HG02970 (cell line): ENCODE results near the gene GPR156.
"Not testable (repeated sequence)": the region's sequence is repeated elsewhere in the genome, so short reads cannot be mapped to it uniquely, and the experiment has no call there.

Source experiments
- ATAC-seq: cut with Tn5 transposase; IDR thresholded peaks from one replicate; pipeline ENCODE4 v1.9.1; 2021; ENCODE audit warnings: mild to moderate bottlenecking, moderate library complexity, moderate number of reproducible peaks; ENCODE audit not compliant: unreplicated experiment, low FRiP score

GPR156 gene

DNA sequence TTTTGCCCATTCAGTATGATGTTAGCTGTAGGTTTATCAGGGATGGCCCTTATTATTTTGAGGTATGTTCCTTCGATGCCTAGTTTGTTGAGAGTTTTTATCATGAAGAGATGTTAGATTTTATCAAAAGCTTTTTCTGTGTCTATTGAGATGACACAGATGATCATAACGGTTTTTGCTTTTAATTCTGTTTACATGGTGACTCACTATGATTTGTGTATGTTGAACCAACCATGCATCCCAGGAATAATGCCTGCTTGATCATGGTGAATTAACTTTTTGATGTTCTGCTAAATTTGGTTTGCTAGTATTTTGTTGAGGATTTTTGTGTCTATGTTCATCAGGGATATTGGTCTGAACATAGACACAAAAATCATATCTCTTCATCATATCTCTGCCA, 8.3 kb downstream of the GPR156 start:
- ATAC-seq: no peak

GRCh38 chr3:120275618-120276017, 9.4 kb downstream of the GPR156 start:
- ATAC-seq: no peak

DNA sequence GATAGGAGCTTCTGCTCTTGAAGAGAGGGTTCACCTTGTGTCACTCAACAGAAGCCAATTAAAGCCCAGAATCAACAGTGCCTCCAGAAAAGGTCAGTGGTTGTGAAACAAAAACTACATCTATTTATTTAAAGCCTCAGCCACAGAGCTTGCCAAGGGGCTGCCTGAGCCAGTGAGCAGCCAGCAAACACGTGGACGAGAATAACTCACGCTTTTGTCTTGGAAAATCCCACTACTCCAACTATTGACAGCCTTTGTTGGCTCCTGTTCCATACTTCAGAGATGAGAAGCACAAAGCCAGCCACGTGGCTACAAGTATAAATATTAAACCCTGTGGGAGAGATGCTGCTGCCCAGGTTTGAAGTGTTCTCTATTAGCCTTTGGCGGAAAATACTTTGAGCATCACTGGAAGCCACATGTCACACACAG, 10.3 kb downstream of the GPR156 start:
- ATAC-seq: no peak

DNA sequence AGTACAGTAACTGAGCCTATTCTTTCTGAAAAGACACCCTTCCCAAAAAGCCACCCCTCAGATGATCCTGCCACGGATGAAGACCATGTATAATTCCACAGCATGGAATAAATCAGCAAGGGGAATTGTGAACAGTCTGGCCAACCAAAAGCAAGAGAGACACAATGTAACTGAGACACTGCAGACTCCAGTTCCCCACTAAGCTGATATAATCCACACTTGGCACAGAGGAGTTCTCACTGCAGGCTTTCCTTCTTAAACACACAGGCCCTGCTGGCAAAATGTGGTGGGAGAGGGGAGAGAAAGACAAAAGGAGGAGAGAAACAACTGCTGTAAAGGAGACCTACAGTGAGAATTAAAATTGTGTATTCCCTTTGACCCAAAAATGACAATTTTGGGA, 12.7 kb downstream of the GPR156 start:
- no peak for ATAC-seq

DNA sequence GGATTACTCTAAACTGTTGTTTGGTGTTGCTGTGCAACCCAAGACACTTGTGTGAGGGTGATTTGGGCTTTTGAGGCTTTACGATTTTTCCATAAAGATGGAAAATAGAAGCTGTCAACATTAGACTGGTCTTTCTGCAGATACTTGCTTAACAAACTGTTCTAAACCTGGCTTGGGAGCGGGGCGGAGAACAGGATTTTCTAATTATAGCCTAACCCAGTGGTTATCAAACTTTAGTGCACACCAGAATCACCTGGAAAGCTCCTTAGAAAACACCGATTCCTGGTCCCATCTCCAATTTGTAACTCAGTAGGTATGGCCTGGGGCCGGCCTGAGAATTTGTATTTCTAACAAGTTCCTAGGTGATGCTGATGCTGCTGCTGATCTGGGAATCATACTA, 19.0 kb downstream of the GPR156 start:
- ATAC-seq: no peak

GRCh38 chr3:120264963-120265362, 20.1 kb downstream of the GPR156 start:
- no peak for ATAC-seq

- no peak for ATAC-seq
Observed at GRCh38 chr3:120263792-120264191, 21.2 kb downstream of the GPR156 start.

DNA sequence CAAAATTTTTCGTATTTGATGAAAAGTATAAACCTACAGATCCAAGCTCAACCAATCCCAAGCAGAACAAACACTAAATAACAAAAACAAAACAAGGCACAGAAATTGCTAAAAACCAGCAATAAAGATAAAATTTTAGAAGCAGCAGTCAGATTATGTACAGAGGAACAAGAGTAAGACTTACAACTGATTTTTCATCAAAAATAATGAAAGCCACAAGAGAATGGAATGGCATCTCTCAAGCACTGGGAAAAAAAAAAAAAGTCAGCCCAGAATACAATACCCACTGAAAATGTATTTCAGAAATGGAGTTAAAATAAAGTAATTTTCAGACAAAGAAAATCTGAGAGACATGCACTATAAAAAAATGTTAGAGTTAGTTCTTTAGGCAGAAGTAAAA, 27.0 kb downstream of the GPR156 start:
- no peak for ATAC-seq

GRCh38 chr3:120245386-120245785, 39.6 kb downstream of the GPR156 start:
- ATAC-seq: no peak

- ATAC-seq: no peak
Observed at GRCh38 chr3:120244834-120245225, 40.2 kb downstream of the GPR156 start.

- no peak for ATAC-seq
Observed at GRCh38 chr3:120239644-120240043, 45.4 kb downstream of the GPR156 start.

DNA sequence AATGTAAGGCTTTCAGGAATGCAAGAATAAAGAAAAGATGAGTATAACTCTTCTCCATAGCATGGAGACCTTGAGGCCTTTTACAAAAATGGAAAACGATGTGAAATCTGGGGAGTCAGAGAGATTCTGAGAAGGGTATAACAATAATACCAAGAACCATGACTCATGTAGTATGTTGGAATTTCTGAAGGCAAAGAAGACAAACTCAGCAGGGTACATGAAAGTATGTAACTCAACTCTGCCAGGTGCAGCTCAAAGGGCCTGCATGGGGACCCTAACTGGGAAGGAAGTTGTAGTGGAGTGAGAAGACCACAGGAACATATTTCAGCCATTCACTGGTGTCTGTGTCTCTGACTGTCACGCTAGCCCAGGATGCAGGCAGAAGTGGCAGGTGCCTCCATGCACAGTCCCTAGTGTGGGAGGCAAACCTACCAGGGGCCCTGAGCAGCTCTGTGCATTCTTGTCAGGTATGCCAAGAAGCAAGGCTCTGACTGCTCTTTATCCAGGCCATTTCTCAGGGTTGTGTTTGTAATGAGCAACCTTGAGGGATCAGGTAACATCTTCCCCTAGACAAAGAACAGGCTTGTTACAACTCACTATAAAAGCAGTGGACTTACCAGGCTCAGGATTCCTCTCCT, 57.2 kb downstream of the GPR156 start:
- ATAC-seq: no peak

DNA sequence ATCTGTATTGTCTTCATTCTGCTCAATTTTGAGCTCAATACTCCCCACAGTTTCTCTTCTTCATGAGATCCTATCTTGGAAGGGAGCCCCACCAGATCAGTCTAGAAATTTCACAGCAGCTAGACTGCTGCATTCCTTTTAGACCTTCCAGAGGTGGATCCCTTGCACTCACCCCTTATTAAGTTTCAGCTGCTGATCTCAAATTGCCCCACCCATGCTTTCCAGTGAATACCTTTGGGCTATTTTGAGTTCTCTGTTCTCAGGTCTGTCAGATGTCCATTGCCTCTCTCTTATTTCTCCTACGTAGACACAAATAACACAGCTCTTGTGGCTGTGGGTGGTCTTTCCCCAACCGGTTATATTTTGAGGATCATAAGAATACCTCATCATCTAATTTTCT, 60.8 kb downstream of the GPR156 start:
- no peak for ATAC-seq

- no peak for ATAC-seq
Observed at GRCh38 chr3:120218981-120219380, 66.0 kb downstream of the GPR156 start.

GRCh38 chr3:120216633-120217032, 68.4 kb downstream of the GPR156 start:
- ATAC-seq: not testable (repeated sequence)

DNA sequence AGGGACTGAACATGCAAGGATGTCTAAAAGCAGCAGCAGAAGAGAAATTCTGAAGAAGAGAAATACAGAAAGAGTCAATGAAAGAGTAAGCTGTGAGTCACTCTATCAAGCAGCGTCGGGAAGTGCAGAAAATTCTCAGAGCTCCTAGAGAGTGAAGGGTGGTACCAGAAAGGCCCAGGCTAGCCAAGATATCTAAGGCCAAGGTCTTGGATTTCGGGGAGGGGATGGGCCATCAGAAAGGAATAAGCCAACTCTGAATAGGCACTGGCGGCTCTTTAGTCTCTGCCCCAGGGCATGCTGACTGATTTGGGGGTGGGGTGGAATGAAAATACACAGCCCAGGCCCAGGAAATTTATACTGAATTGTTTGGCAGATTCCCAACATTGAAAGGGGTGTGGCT, 70.8 kb downstream of the GPR156 start:
- ATAC-seq: no peak

GRCh38 chr3:120212505-120212904, 72.5 kb downstream of the GPR156 start:
- ATAC-seq: no peak

- no peak for ATAC-seq
Observed at GRCh38 chr3:120209425-120209824, 75.6 kb downstream of the GPR156 start.

DNA sequence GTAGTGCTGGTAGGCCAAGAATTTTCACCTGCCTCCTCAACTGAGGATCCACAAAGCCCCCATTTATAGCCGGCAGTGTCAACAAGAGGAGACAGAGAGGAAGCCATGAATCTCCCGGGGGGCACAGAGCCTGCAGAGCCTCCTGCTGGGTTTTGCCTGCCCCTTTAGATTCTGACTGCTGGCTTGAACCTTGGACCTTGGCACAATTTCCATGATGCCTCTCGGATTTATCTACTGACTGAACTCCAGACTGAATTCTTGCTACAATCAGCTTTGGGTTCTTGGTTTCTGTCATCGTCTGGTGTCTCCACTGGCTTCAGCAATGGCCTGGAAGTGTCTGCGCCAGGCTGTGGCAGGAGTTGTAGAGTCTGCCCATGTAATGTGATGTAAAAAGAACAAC, 80.7 kb downstream of the GPR156 start:
- ATAC-seq: no peak

DNA sequence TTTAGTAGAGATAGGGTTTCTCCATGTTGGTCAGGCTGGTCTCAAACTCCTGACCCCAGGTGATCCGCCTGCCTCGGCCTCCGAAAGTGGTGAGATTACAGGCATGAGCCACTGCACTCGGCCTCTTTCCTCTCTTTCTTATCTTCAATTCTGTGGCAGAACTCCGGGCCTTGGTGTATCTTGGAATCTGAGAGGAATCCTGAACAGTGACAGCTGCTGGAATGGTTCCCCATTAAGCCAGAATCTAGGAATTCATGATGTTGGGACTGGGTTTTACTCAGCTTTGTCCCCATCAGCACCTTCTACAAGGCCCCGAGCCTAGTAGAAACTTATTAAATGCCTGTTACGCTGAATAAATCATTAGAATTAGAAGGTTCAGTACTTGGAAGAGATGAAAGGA, 81.4 kb downstream of the GPR156 start:
- no peak for ATAC-seq

- no peak for ATAC-seq
Observed at GRCh38 chr3:120203016-120203415, 82.0 kb downstream of the GPR156 start.

DNA sequence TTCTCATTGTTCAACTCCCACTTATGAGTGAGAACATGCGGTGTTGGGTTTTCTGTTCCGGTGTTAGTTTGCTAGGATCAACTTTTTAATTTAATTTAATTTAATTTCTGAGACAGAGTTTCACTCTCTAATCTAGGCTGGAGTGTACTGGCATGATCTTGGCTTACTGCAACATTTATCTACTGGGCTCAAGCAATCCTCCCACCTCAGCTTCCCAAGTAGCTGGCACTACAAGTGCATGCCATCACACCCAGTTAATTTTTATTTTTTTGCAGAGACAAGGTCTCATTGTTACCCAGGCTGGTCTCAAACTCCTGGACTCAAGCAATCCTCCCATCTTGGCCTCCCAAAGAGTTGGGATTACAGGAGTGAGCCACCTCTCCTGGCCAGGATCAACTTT, 82.7 kb downstream of the GPR156 start:
- no peak for ATAC-seq
